AG09309 (cell line): ENCODE results near the gene NOPCHAP1.

ENCODE experiments used
- DNase-seq: peaks from one replicate; pipeline ENCODE4 v3.0.0-alpha.2; 2010; ENCODE audit warnings: low read depth
- H3K4me3 ChIP-seq: 2 replicates; pipeline ENCODE4 v1.5.1; 2011; ENCODE audit warnings: mild to moderate bottlenecking, low read depth, low read length, moderate library complexity; ENCODE audit not compliant: control insufficient read depth
- CTCF ChIP-seq: IDR thresholded peaks from 2 replicates; pipeline ENCODE4 v1.5.1; 2011; ENCODE audit warnings: mild to moderate bottlenecking, low read depth, low read length, inconsistent platforms; ENCODE audit not compliant: insufficient read depth, control insufficient read depth; ENCODE audit errors: missing control alignments

The NOPCHAP1 gene

GRCh38 chr12:105030820-105031807, 45.0 kb downstream of the NOPCHAP1 start:
- TF ChIP-seq CTCF: no peak
- DNase-seq: no peak
- H3K4me3 ChIP-seq: no peak overlapping the region

GRCh38 chr12:105032703-105033357, 46.7 kb downstream of the NOPCHAP1 start:
- no peak for TF ChIP-seq CTCF
- no peak overlapping the region for H3K4me3 ChIP-seq
- DNase-seq: no peak

GRCh38 chr12:105033851-105034250, 47.7 kb downstream of the NOPCHAP1 start:
- no peak for TF ChIP-seq CTCF
- no peak overlapping the region for H3K4me3 ChIP-seq
- DNase-seq: no peak
